Colonic mucosa (tissue), 4 donors: Measurements from ENCODE around the gene FRAT1. TPM values are rescaled to one million over a fixed set of nuclear protein-coding genes. Genes with fewer than 3 reads are reported as not detected.

Experiments
- DNase-seq: peaks from one replicate; pipeline ENCODE4 v3.0.0-alpha.2; 2020
- H3K27ac ChIP-seq: fragments of 200-600 bp; one replicate; pipeline ENCODE4 v1.8.0; 2021
- H3K27me3 ChIP-seq: fragments of 200-600 bp; one replicate; pipeline ENCODE4 v1.8.0; 2021
- H3K36me3 ChIP-seq: fragments of 200-600 bp; one replicate; pipeline ENCODE4 v1.8.0; 2021
- H3K4me1 ChIP-seq: fragments of 200-600 bp; one replicate; pipeline ENCODE4 v1.8.0; 2021; ENCODE audit warnings: mild to moderate bottlenecking
- H3K4me3 ChIP-seq: fragments of 200-600 bp; one replicate; pipeline ENCODE4 v1.8.0; 2021
- H3K9ac ChIP-seq, 2 donors: one replicate each; pipeline ENCODE4 v1.7.0; 2013; ENCODE audit warnings: control low read depth in 2 of 2, low read depth in 2 of 2, low read length in 2 of 2
- H3K9me3 ChIP-seq: fragments of 200-600 bp; one replicate; pipeline ENCODE4 v1.8.0; 2021
- CTCF ChIP-seq: fragments of 200-600 bp; IDR thresholded peaks from one replicate; pipeline ENCODE4 v1.8.0; 2022; ENCODE audit warnings: antibody characterized with exemption, mild to moderate bottlenecking
- intact Hi-C: fragments of 100-400 bp; cut with DNase I; formaldehyde crosslinking; loops from one replicate; pipeline ENCODE4 v1.14.1; 2022
- total RNA-seq, 2 donors: library from RNA; stranded (reverse); fragmentation: NEBNext Ultra II Directional in 1 of 2; extraction: Animal tissue kit (Norgen Biotek cat#: 25700) in 1 of 2; gene quantifications; one replicate each; pipeline ENCODE4 v1.2.1, GENCODE V29; 2021
- donor health status: healthy.
- donor health status: DM: no; HTN: no; CAD: no.
- donor health status: DM: no; HTN: no; CAD: no.

FRAT1 gene
- total RNA-seq, 2 donors from 2014 or later = 5.0 to 6.1 TPM

GRCh38 chr10:97292097-97292861 lies 26.8 kb upstream of the FRAT1 start, which contains the start of gene ARHGAP19:
TSS of gene ARHGAP19 (minus strand) at chr10:97292637. CDS start at chr10:97292627, 10 bp downstream.
- Histone ChIP-seq H3K4me1 (no peaks in the 10 kb centered on the region), H3K27me3 (no peaks in the 10 kb centered on the region), H3K27ac (peak within 1 kb of the TSS; percentile 98), H3K4me3 (peak within 1 kb of the TSS; percentile 72), H3K36me3 (no peaks in the 10 kb centered on the region), H3K9ac (peak within 1 kb of the TSS; percentile 79 to 89), H3K9me3 (no peaks in the 10 kb centered on the region)
- intact Hi-C loops = loop anchor here (5.0 kb wide), 1 partner anchor 40 kb away; the partner anchor contains the start of gene FRAT2
- TF ChIP-seq CTCF = no peak
- DNase-seq = peak; percentile 96

GRCh38 chr10:97292862-97293198 lies 26.2 kb upstream of the FRAT1 start:
- no peaks in the 10 kb centered on the region for H3K4me1 ChIP-seq
- H3K36me3 ChIP-seq = no peaks in the 10 kb centered on the region
- intact Hi-C loops = loop anchor here (5.0 kb wide), 1 partner anchor 39 kb away; the partner anchor contains the start of gene FRAT2
- no peak overlapping the region for H3K9ac ChIP-seq
- H3K9me3 ChIP-seq = no peaks in the 10 kb centered on the region
- H3K27ac ChIP-seq = no peak overlapping the region
- no peak for DNase-seq
- no peak for TF ChIP-seq CTCF
- no peak overlapping the region for H3K4me3 ChIP-seq
- no peaks in the 10 kb centered on the region for H3K27me3 ChIP-seq

GRCh38 chr10:97297556-97298222 lies 21.4 kb upstream of the FRAT1 start:
- H3K36me3 ChIP-seq = no peaks in the 10 kb centered on the region
- no peak overlapping the region for H3K27ac ChIP-seq
- intact Hi-C loops = no loop called here
- H3K27me3 ChIP-seq = no peaks in the 10 kb centered on the region
- no peak overlapping the region for H3K4me3 ChIP-seq
- no peak for TF ChIP-seq CTCF
- H3K9ac ChIP-seq = no peak overlapping the region
- no peak for DNase-seq
- H3K9me3 ChIP-seq = no peaks in the 10 kb centered on the region
- no peaks in the 10 kb centered on the region for H3K4me1 ChIP-seq

GRCh38 chr10:97298223-97298571 lies 20.9 kb upstream of the FRAT1 start:
- intact Hi-C loops = no loop called here
- DNase-seq = no peak
- Histone ChIP-seq H3K36me3 (no peaks in the 10 kb centered on the region), H3K27ac (no peak overlapping the region), H3K27me3 (no peaks in the 10 kb centered on the region), H3K9ac (no peak overlapping the region), H3K4me1 (no peaks in the 10 kb centered on the region), H3K9me3 (no peaks in the 10 kb centered on the region), H3K4me3 (no peak overlapping the region)
- no peak for TF ChIP-seq CTCF

- H3K9me3 ChIP-seq = no peaks in the 10 kb centered on the region
Measured at GRCh38 chr10:97300980-97301379, 18.1 kb upstream of the FRAT1 start.

More at GRCh38 chr10:97300980-97301379, 18.1 kb upstream of the FRAT1 start:
- H3K9ac ChIP-seq = no peak overlapping the region
- H3K4me1 ChIP-seq = no peaks in the 10 kb centered on the region
- no peak overlapping the region for H3K27ac ChIP-seq
- no peak for DNase-seq
- no peak overlapping the region for H3K4me3 ChIP-seq
- TF ChIP-seq CTCF = no peak
- H3K36me3 ChIP-seq = no peaks in the 10 kb centered on the region
- no peaks in the 10 kb centered on the region for H3K27me3 ChIP-seq
- intact Hi-C loops = no loop called here
